IPS-NIHi7 (cell line): ENCODE measurements around the gene KCNIP3.

ENCODE experiments used
- DNase-seq: peaks from one replicate; pipeline ENCODE4 v3.0.0; 2012; ENCODE audit warnings: mixed read lengths; ENCODE audit errors: extremely low spot score

KCNIP3 gene

DNA sequence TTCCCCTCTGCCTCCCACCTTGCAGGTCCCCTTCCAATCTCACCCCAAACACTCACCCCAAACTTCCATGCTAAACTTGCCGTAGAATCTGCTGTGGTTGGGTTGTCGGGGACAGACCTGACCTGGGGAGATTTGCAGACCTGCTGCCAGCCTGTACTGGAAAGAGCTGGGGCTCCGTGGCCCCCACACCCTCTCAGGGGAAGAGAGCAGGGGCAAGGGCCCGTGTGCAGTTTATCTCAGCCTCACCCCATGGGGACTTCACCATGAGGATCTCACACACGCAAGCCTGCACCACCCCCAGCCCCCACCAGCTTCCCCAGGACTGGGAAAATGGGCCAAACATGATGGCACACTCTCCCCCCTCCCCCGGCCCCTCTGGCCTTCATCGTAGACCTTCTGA, 30.7 kb downstream of the KCNIP3 start:
- no peak for DNase-seq

DNA sequence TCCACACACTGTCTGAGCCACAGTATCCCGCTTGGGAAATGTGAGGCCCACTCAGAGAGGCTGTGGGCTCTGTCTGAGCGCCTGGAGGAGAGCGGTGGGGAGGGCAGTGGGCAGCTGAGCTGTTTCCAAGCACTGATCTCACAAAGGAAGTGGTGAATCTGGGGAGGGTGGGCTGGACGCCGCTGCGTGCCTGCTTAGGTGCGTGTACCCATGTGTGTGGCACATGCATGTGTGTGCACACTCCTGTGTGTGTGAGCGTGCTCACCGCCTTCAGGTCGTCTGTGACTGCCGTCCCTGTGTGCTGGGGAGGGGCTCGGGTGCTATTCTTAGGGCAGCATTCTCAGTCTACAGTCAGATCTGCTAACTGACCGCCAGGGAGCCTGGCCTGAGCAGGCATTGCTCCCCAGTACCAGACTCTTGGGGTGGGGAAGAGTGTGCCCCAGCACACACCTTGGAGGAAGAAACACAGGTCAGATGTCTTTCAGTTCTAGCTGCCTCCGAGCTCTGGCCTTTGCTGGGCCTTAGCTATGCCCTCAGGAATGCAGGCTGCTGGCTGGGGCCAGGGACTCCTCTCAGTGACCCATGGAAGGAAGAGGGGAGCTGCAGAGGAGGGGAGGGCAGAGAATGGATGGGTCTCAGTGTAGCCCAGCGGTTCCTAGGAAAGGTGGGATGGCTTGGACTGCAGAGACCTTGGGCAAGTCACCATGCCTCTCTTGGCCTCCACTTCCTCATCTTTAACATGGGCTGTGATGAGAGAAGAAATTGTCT, 31.4 kb downstream of the KCNIP3 start:
- DNase-seq = no peak

DNA sequence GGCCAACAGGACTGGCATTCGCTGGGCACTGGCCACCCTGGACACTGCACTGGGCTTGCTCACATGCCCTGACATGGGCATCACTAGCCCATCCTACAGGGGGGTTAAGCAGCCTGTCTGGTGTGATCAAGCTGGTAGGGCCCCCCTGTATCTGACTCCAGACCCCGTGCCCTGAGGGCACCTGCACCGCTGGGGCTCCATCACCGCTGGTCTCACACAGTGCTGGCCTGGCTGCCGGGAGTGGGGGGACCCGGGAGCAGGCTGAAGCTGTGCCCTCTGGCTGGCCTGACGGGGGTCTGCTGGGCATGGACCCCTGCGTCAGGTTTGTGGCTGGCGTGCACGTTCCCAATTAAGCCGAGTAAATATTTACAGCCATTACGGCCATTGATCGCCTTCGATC, 32.3 kb downstream of the KCNIP3 start:
- DNase-seq = no peak

DNA sequence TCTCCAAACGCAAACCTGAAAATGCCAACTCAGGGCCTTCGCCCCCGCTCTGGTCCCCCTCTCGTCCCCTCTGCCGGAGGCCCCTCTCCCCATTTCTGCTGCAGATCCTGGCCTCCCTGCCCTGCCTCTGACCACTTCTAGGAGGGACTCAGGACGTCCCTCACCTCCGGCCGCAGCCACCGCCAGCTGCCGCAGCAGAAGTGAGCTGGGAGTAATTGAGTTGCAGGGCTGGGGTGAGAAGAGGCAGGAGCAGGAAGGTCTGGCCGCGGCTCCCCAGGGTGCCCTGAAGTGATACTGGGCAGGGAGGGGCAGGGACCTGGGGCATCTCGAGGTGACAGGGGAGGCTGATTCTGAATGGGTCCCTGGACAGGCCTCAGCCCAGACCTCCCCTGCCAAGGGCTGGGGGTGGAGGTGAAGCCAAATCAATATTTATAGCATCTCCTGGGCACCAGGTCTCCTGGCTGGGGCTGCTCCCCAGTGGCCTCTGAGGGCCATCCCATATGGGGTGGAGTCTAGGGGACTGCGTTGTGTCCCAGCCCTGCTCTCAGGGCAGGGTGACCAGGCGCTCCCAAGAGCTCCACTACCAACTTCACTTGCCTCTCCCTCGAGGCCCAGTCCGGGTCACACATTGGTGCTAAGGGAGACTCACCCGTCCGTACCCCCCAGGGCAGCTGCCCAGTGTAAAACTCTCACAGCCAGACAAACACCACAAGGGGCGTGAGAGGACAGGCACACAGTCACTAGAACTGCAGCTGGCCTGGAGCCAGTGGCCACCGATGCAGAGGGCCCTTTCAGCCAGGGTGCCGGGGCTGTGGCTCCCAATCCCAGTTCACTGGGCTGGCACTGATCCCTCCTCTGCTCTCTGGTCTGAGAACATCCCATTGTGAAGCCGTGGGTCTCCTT, 33.0 kb downstream of the KCNIP3 start:
- DNase-seq = no peak

DNA sequence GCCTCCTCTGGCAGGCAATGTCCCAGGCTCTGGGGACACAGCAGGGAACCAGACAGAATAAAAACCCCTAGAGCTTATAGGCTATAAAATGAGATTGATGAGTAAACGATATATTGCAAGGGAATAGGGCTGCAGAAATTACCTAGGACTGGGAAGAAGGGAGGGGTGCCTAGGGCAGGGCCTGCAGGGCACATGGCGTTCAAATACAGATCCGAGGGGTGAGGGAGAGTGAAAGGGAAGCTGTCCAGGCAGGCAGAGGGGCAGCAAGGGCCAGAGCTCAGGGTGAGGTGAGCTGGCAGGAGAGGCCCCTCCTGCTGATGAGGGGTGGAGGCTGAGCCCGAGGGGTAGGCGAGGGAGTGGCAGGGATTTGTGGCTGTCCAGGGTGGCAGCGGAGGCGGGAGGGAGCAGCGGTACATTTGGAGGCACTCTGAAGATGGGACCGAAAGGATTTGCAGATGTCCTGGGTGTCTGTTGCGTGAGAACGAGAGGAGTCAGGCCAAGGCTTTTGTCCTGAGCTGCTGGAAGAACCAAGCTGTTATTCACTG, 33.7 kb downstream of the KCNIP3 start:
- no peak for DNase-seq

DNA sequence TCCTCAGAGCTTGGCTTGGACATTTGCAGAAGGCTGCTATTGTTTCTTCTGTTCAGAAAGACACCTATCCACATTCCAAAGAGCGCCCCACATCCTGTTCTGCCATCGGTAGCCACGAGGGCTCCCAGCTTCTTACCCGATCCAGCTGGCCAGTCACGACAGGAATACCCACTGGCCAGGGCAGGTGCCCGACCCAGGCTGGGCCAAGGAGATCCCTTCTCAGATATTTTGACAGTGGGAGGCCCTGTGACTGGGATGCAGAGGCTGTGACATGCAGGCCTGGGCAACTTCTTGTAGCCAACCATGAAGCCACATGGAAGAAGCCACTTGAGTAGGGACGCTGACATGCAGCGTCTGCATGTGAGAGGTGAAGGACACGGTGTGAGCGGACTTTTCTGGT, 34.5 kb downstream of the KCNIP3 start:
- no peak for DNase-seq

DNA sequence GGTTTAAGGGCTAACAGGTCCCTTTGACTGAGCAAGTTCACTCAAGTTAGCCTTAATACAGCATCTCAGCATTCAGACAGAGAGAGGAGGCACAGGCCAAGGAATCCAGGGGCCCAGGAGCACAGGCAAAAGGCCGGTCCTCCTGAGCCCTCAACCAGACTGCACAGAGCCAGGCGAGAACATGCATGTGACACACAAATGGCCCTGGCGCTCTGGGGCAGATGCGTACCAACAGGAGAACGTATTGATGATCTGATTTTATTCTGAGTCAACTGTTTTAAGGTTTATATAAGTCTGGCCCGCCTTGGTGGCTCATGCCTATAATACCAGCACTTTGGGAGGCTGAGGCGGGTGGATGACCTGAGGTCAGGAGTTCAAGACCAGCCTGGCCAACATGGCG, 34.9 kb downstream of the KCNIP3 start:
- no peak for DNase-seq

DNA sequence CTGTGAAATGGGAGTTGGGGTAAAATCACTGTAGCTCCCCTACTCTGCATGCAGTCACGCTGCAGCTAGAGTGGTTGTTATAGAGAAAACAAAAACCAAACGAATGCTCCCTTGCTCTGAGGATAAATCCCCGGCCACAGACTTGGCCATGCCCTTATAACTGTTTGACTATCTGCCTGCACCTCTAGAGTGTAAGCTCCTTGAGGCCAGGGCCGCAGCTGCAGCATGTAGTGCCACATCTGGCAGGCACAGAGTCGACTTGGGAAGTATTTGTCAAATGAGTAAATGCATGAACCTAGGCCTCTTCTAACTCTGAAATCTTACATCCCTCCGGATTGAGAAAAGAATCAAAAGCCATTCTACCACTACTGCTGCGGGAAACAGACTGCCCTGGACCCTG, 35.9 kb downstream of the KCNIP3 start:
- DNase-seq = no peak

DNA sequence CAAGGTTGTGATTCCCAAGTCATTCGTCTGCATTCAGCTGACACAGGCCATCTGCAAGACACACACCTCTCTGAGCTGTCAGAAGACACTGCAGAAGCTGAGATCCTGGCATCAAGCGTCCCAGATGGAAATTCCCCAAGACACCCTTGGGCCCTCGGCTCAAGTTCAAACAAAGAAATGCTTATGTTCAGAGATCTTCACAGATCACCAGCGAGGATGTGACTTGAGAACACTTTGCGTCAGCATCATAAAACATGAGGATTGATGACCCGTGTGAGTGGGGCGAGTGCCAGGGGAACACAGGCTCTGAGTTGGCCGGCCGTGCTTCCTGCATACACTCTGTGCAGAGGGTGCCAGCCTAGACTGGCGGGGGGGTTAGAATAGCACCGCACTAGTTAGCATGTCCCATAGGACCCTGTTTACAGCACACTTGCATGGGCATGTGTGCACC, 36.8 kb downstream of the KCNIP3 start:
- no peak for DNase-seq

DNA sequence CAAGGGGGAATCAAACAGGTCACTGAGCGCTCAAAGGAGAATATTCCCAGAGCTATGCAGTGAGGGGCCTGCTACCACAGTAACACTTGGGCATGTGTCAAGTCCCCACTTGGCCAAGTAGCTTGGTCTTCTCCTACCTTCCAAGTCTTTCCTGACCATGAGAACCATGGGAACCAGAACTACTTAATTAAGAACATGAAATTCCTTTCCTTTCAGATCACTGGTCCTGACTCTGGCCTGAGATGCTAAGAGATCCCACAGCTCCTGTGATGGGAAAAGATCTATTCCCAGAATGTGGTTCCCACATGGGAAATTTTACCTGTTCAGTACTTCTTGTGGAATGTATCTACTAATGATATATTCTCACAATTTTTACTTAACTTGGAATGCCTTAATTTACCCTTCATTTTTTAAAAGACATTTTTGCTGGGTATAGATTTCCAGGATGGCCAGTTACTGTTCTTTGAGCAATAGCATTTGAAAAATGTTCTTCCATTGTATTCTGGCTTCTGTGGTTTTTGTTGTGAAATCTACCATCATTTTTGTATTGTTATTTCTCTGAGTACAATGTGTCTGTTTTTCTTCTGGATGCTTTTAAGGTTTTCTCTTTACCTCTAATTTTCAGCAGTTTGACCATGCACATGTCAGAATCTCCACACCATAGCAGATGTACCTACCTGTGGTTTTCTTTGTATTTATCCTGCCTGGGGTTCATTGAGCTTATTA, 37.9 kb downstream of the KCNIP3 start:
- DNase-seq = no peak

DNA sequence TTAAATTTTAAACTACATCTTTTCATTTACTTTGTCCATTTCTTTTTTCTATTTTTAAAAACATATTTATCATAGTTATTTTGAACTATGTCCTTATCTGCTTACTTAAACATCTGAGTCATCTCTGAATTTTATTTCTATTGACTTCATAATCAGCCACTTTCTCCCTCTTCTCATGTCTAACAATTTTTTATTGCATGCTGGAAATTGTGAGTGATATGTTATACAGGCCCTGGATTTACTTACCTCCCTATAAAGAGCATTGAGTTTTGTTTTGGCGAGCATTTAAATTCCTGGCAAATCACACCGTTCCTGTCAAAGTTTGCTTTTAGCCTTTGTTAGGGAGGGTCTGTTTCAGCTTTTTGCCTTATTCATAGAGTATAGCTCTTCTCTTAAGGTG, 39.3 kb downstream of the KCNIP3 start:
- DNase-seq = no peak

DNA sequence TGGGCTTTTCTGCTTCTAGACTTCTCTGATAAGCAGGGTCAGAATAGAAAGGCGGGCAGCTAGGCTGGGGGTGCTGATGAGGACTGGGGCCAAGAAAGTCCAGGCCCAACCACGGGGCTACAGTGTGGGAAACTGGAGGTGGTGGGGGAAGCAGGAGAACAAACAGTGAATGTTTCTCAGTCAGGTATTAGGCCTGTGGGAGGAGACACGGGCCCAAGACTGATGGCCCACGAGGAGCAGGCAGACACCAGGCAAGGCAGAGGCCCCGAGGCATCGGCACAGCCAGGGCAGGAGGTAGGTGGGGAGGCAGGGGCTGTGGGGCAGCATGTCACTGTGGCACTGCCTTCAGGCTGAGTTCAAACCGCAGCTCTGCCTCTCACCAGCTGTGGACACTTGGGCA, 40.7 kb downstream of the KCNIP3 start:
- no peak for DNase-seq

DNA sequence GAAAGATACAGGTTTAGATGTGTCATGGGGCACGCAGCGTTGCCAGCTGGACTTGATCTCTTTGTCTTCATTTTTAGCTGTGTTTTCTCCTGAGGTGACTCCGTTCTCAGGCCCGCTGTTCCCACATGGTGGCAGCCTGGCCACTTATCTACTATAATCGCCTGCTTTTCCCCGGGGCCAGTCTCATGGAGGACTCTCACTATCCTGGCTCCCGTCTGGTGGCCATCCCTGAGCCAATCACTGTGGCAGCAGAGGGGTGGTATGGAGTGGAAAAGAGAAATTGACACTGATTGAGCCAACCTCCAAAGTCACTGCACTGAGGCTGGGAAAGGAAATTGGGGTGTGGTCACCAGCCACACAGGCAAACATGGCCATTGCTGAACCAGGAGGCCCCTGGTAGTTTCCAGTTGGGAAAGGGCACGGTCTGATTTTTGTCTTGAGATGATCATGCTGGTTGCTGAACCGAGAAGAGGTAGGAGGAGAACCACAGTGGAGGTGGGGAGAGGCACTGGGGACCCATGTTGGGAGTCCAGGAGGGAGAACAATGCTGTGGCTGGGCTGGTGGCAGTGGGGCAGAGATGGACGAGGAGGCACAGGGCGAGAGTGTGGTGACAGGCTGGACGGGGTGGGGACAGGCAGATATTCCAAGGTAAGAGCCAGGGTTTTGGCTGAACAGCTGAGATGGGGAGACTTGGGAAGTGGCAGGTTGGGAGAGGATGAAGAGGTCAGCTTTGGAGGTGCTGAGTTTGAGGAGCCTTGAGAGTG, 45.6 kb downstream of the KCNIP3 start:
- DNase-seq = no peak

DNA sequence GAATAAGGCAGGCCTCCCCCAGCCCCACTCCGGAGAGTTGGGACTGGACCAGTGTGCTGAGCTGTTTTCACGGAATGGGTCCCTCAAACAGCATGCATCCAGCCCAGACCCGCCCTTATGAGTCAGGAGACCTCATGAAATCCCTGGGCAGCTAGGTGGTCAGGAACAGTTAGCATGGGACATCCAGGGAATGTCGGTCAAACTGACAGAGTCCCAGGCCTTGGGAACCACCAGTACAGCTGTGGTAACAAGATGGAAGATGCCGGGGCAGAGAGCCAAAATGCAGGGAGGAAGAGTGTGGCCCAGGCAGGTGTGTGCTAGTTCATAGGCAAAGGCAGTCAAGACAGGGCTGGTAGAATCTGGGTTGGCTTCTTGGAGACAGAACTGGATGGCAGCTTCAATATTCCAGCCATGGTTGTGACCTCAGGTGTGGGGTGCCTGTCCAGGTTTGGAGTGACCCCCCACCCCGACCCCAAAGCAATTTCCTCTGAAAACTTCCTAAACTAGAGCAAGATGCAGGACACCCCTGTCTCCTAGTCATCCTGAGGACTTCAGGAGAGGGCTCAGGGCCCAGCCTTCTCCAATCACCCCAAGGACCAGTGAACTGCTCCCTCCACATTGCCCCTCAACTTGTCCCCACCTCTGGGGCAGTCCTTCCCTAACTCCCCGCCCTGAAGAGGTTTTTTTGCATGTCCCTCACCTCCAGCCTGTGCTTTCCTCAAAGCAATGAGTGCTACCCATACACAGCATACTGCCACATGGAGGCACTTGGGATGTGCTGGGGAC, 46.5 kb downstream of the KCNIP3 start:
- no peak for DNase-seq

DNA sequence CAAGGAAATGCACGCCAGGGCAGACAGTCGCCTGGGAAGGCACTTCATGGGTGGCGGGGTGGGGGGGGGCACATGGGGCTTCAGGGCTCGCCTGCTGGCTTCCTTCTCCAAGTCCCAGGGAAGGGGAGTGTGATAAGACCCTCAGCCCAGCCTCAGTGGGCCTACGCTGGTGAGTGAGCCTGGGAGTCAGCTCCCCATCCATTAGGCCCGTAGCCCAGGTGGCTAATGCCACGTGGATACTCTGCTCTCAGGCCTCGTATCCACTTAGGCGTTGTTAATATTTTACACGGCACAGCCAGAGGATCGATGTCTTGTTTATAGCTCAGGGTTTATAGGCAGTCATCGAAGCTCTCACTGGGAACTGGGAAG, 47.1 kb downstream of the KCNIP3 start:
- no peak for DNase-seq

DNA sequence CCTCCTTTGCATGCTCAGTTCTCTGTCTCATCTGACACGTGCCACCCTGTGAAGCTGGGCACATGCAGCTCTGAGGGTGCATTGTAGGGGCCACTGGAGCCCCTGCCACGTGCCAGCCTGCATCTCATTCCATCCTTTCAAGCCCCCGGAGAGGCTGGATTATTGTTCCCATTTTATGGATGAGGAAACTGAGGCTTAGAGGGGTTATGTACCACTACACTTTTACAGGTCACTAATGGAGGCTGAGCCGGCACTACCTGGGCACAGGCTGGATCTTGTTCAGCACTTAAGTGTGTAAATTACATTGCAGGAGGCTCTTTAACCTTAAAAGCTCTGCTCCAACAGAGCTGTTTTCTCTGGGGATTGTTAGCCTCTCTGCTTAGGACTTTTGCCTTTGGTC, 47.5 kb downstream of the KCNIP3 start:
- no peak for DNase-seq

DNA sequence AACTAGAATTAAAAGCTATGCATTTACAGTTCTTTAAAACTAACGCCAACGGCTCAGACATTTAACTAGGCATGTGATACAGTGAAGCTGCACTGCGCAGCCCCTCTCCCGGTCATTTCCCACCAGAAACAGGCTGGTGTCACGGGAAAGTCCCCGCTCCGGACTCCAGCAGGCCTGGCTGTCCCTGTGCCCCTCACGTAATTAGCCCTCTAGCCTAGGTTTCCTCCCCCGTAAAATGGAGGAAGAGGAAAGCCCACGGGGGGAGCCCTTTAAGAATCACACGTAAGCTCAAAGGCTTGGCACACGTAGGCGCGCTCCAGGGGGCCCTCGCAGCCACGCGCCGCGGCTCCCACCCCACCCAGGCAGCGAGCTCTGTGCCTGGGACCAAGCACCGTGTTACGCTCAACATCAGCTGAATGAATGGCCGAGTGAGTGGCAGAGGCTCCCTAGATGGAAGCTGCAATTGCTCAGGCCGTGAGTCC, 48.0 kb downstream of the KCNIP3 start:
- DNase-seq = no peak

DNA sequence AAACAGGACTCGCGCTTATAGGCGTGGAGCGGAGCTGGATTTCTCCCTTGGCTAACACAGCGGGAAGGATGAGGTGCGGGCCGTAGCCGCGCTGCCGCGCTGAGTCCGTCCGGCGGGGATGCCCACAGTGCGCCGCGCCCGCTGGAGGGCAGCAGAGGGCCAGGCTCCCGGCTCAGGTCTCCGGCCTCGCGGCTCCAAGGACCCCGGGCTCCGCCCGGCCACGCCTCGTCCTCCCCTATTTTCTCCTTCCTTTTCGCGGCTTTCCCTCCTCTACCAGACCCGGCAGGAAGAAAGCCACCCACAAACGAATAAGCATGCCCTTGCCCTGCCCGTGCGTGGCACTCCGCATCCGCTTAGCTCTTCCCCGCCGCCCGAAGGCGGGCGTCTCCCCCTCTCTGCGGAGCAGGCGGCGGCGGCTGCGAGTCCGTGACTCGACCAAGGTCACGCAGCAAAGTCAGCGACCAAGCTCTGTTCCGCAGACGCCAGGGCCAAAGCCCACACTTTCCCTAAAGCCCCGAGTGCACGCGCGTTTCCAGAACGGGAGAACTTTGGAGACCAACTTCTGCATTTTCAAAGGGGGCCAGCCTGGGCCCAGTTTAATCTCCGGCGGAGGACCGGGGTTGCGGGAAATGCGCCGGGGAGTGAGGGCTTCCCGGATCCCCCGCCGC, 48.5 kb downstream of the KCNIP3 start:
- peak; percentile 95 for DNase-seq

DNA sequence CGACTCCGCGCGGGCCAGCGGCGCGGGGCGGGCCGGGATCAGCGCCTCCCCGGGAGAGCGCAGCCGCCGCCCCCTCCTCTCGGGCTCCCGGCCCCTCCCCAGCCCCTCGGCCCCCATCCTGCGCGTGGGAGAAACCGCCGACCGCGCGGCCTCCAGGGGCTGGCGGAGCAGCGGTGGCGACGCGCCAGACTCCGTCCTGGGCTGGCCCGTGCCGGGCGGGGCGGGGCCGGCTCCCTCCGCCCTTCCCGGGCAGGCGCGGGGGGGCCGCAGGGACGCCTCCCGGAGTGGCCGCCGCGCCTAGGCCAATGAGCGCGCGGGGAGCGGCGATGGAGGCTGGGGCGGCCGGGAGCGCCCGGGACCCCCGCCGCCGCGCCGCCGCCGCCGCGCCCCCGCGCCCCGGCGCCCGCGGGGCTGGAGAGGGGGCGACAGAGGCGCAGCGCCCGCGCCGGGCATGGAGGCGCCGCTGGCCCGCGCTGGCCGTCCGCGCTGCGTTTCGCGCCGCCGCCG, 49.1 kb downstream of the KCNIP3 start:
- peak; percentile 52 for DNase-seq
